CD4-positive, CD25-positive, alpha-beta regulatory T cell (primary cell): ENCODE data around the gene ANKFN1. TPM values are rescaled to one million over a fixed set of nuclear protein-coding genes. Genes with fewer than 3 reads are reported as not detected.

Source experiments
- ATAC-seq, 2 donors: fragments of 150-1000 bp; cut with Tn5 transposase; one replicate each; pipeline ENCODE4 v1.10.0; 2021; ENCODE audit warnings: low read depth in 2 of 2, moderate number of reproducible peaks in 2 of 2, moderate library complexity in 1 of 2
- DNase-seq, 3 donors: peaks; one replicate each; pipeline versions ENCODE4 v3.0.0 to v3.0.0-alpha.2; 2012 to 2022; ENCODE audit warnings: mixed read lengths in 1 of 3
- H3K27ac ChIP-seq: one replicate; pipeline ENCODE4 v1.7.0; 2013; ENCODE audit warnings: mild to moderate bottlenecking, low read length; ENCODE audit not compliant: insufficient read depth, poor library complexity, severe bottlenecking
- H3K27me3 ChIP-seq: one replicate; pipeline ENCODE4 v1.7.0; 2013; ENCODE audit warnings: low read length; ENCODE audit not compliant: control insufficient read depth, insufficient read depth
- H3K36me3 ChIP-seq: one replicate; pipeline ENCODE4 v1.7.0; 2013; ENCODE audit warnings: mild to moderate bottlenecking, low read length, moderate library complexity; ENCODE audit not compliant: control insufficient read depth, insufficient read depth
- H3K4me1 ChIP-seq: 2 replicates; pipeline ENCODE4 v1.7.0; 2013; ENCODE audit warnings: mild to moderate bottlenecking, low read length; ENCODE audit not compliant: insufficient read depth, control insufficient read depth, poor library complexity, severe bottlenecking
- H3K4me3 ChIP-seq: one replicate; pipeline ENCODE4 v1.7.0; 2013; ENCODE audit warnings: low read depth, mild to moderate bottlenecking, low read length, moderate library complexity
- H3K9me3 ChIP-seq, 2 experiments: 1 replicate in 1 of 2; 2 replicates in 1 of 2; pipeline ENCODE4 v1.7.0; 2013; ENCODE audit warnings: low read length in 2 of 2, mild to moderate bottlenecking in 1 of 2, moderate library complexity in 1 of 2; ENCODE audit not compliant: control insufficient read depth in 2 of 2
- H3K27ac Mint-ChIP-seq, 3 donors: one replicate each; pipeline ENCODE4 v1.8.0; 2020 to 2022; ENCODE audit warnings: mild to moderate bottlenecking in 3 of 3, mixed read lengths in 3 of 3, moderate library complexity in 2 of 3
- H3K27me3 Mint-ChIP-seq: one replicate; pipeline ENCODE4 v1.8.0; 2022; ENCODE audit warnings: mild to moderate bottlenecking, mixed read lengths
- H3K36me3 Mint-ChIP-seq: one replicate; pipeline ENCODE4 v1.8.0; 2020; ENCODE audit warnings: mixed read lengths
- H3K4me1 Mint-ChIP-seq, 4 donors: one replicate each; pipeline ENCODE4 v1.8.0; 2020 to 2022; ENCODE audit warnings: mixed read lengths in 4 of 4, mild to moderate bottlenecking in 1 of 4
- H3K4me3 Mint-ChIP-seq, 4 donors: one replicate each; pipeline ENCODE4 v1.8.0; 2020 to 2022; ENCODE audit warnings: mild to moderate bottlenecking in 4 of 4, mixed read lengths in 4 of 4, moderate library complexity in 3 of 4
- H3K9me3 Mint-ChIP-seq, 7 donors: one replicate each; pipeline ENCODE4 v1.8.0; 2020 to 2022; ENCODE audit warnings: mixed read lengths in 7 of 7, mild to moderate bottlenecking in 3 of 7, moderate library complexity in 2 of 7
- polyA plus RNA-seq, 4 donors: library from polyadenylated mRNA; unstranded; fragments of 300-500 nt; fragmentation: Illumina TruSeq; gene quantifications; one replicate each; pipeline ENCODE4 v1.2.3, GENCODE V29; 2021
- total RNA-seq: library from RNA; stranded (reverse); gene quantifications from one replicate; pipeline ENCODE4 v1.2.3, GENCODE V29; 2022

Gene ANKFN1
- total and polyA plus RNA-seq, 5 donors from 2014 or later: not detected

GRCh38 chr17:56231693-56232092 lies 78.4 kb downstream of the ANKFN1 start:
- H3K36me3 Mint-ChIP-seq: no peaks in the 10 kb centered on the region
- no peaks in the 10 kb centered on the region for H3K9me3 ChIP-seq
- ATAC-seq (no peak), DNase-seq (no peak)
- H3K27me3 ChIP-seq: no peaks in the 10 kb centered on the region
- no peak overlapping the region for H3K27ac ChIP-seq
- H3K36me3 ChIP-seq: no peaks in the 10 kb centered on the region
- H3K27me3 Mint-ChIP-seq: no peaks in the 10 kb centered on the region
- H3K4me3 ChIP-seq: no peak overlapping the region
- H3K4me1 Mint-ChIP-seq: no peaks in the 10 kb centered on the region
- H3K4me1 ChIP-seq: no peaks in the 10 kb centered on the region
- H3K4me3 Mint-ChIP-seq: no peak overlapping the region
- H3K9me3 Mint-ChIP-seq: peaks cover 0 to 4% (median 0%) of the 10 kb centered on the region in 7 donors
- peak overlapping the region in 1 of 3 donors; percentile 17 for H3K27ac Mint-ChIP-seq

GRCh38 chr17:56244268-56244890 lies 91.1 kb downstream of the ANKFN1 start:
- Mint-ChIP-seq H3K27me3 (peaks cover 18% of the 10 kb centered on the region), H3K4me1 (no peaks in the 10 kb centered on the region), H3K36me3 (no peaks in the 10 kb centered on the region)

GRCh38 chr17:56247816-56248215 lies 94.5 kb downstream of the ANKFN1 start:
- H3K9me3 Mint-ChIP-seq: peaks cover 0 to 2% (median 0%) of the 10 kb centered on the region in 7 donors
- no peaks in the 10 kb centered on the region for H3K4me1 Mint-ChIP-seq
- H3K4me3 Mint-ChIP-seq: no peak overlapping the region
- H3K27me3 Mint-ChIP-seq: peaks cover 18% of the 10 kb centered on the region
- H3K36me3 Mint-ChIP-seq: no peaks in the 10 kb centered on the region
- H3K9me3 ChIP-seq: no peaks in the 10 kb centered on the region
- no peak overlapping the region for H3K4me3 ChIP-seq
- H3K27me3 ChIP-seq: peaks cover 5% of the 10 kb centered on the region
- DNase-seq (no peak), ATAC-seq (no peak)
- no peaks in the 10 kb centered on the region for H3K4me1 ChIP-seq
- no peak overlapping the region for H3K27ac ChIP-seq
- H3K36me3 ChIP-seq: no peaks in the 10 kb centered on the region
- H3K27ac Mint-ChIP-seq: no peak overlapping the region

More at GRCh38 chr17:56244268-56244890, 91.1 kb downstream of the ANKFN1 start:
- H3K27me3 ChIP-seq: peaks cover 5% of the 10 kb centered on the region
- no peak overlapping the region for H3K27ac ChIP-seq
- H3K4me3 ChIP-seq: no peak overlapping the region
- Mint-ChIP-seq H3K4me3 (no peak overlapping the region), H3K9me3 (no peaks in the 10 kb centered on the region), H3K27ac (no peak overlapping the region)
- no peaks in the 10 kb centered on the region for H3K4me1 ChIP-seq
- H3K36me3 ChIP-seq: no peaks in the 10 kb centered on the region
- H3K9me3 ChIP-seq: no peaks in the 10 kb centered on the region
- no peak for DNase-seq
- ATAC-seq: no peak

- Mint-ChIP-seq H3K27ac (no peak overlapping the region), H3K4me1 (no peaks in the 10 kb centered on the region), H3K27me3 (no peaks in the 10 kb centered on the region), H3K4me3 (no peak overlapping the region), H3K9me3 (peaks cover 0 to 2% (median 0%) of the 10 kb centered on the region in 7 donors), H3K36me3 (no peaks in the 10 kb centered on the region)
- Histone ChIP-seq H3K4me3 (no peak overlapping the region), H3K27ac (no peak overlapping the region), H3K4me1 (no peaks in the 10 kb centered on the region), H3K36me3 (no peaks in the 10 kb centered on the region), H3K27me3 (peaks cover 3% of the 10 kb centered on the region), H3K9me3 (no peaks in the 10 kb centered on the region)
- ATAC-seq (no peak), DNase-seq (no peak)
Measured at GRCh38 chr17:56257075-56257474, 103.8 kb downstream of the ANKFN1 start.

GRCh38 chr17:56260376-56261002 lies 107.2 kb downstream of the ANKFN1 start:
- Histone ChIP-seq H3K27me3 (peaks cover 5% of the 10 kb centered on the region), H3K9me3 (no peaks in the 10 kb centered on the region), H3K27ac (no peak overlapping the region), H3K4me3 (no peak overlapping the region), H3K36me3 (no peaks in the 10 kb centered on the region), H3K4me1 (no peaks in the 10 kb centered on the region)
- ATAC-seq (no peak), DNase-seq (no peak)
- H3K9me3 Mint-ChIP-seq: peaks cover 0 to 2% (median 0%) of the 10 kb centered on the region in 7 donors
- no peak overlapping the region for H3K27ac Mint-ChIP-seq
- H3K4me1 Mint-ChIP-seq: no peaks in the 10 kb centered on the region
- H3K27me3 Mint-ChIP-seq: no peaks in the 10 kb centered on the region
- H3K4me3 Mint-ChIP-seq: no peak overlapping the region
- H3K36me3 Mint-ChIP-seq: no peaks in the 10 kb centered on the region

GRCh38 chr17:56262803-56263202 lies 109.5 kb downstream of the ANKFN1 start:
- Mint-ChIP-seq H3K36me3 (no peaks in the 10 kb centered on the region), H3K4me3 (no peak overlapping the region)

GRCh38 chr17:56269556-56270389 lies 116.5 kb downstream of the ANKFN1 start:
- Histone ChIP-seq H3K36me3 (no peaks in the 10 kb centered on the region), H3K4me3 (no peak overlapping the region), H3K27ac (no peak overlapping the region), H3K9me3 (no peaks in the 10 kb centered on the region), H3K27me3 (no peaks in the 10 kb centered on the region), H3K4me1 (no peaks in the 10 kb centered on the region)
- H3K4me1 Mint-ChIP-seq: no peaks in the 10 kb centered on the region
- no peaks in the 10 kb centered on the region for H3K36me3 Mint-ChIP-seq
- no peak overlapping the region for H3K4me3 Mint-ChIP-seq
- H3K27me3 Mint-ChIP-seq: no peaks in the 10 kb centered on the region
- H3K27ac Mint-ChIP-seq: no peak overlapping the region
- ATAC-seq (no peak), DNase-seq (no peak)
- peaks cover 0 to 2% (median 0%) of the 10 kb centered on the region in 7 donors for H3K9me3 Mint-ChIP-seq

More at GRCh38 chr17:56262803-56263202, 109.5 kb downstream of the ANKFN1 start:
- no peak overlapping the region for H3K27ac ChIP-seq
- no peak for DNase-seq
- H3K4me3 ChIP-seq: no peak overlapping the region
- H3K27ac Mint-ChIP-seq: no peak overlapping the region
- H3K4me1 ChIP-seq: no peaks in the 10 kb centered on the region
- no peaks in the 10 kb centered on the region for H3K36me3 ChIP-seq
- ATAC-seq: no peak
- H3K9me3 ChIP-seq: no peaks in the 10 kb centered on the region
- peaks cover 5% of the 10 kb centered on the region for H3K27me3 ChIP-seq
- no peaks in the 10 kb centered on the region for H3K27me3 Mint-ChIP-seq
- no peaks in the 10 kb centered on the region for H3K4me1 Mint-ChIP-seq
- H3K9me3 Mint-ChIP-seq: peaks cover 0 to 4% (median 0%) of the 10 kb centered on the region in 7 donors
